GM23248 (cell line): Measurements from ENCODE around the gene ADSS1.

Experiments
- EZH2 ChIP-seq: fragments of 200-600 bp; sonication (generic); IDR thresholded peaks from 2 replicates; pipeline ENCODE4 v1.6.1; 2018; ENCODE audit warnings: antibody characterized with exemption, mild to moderate bottlenecking; ENCODE audit not compliant: insufficient read depth, poor library complexity, severe bottlenecking
- EZH2phosphoT487 ChIP-seq: fragments of 200-600 bp; sonication (generic); IDR thresholded peaks from 2 replicates; pipeline ENCODE4 v1.6.1; 2018; ENCODE audit warnings: antibody characterized with exemption, moderate library complexity, mild to moderate bottlenecking, low read depth; ENCODE audit not compliant: insufficient read depth

DNA sequence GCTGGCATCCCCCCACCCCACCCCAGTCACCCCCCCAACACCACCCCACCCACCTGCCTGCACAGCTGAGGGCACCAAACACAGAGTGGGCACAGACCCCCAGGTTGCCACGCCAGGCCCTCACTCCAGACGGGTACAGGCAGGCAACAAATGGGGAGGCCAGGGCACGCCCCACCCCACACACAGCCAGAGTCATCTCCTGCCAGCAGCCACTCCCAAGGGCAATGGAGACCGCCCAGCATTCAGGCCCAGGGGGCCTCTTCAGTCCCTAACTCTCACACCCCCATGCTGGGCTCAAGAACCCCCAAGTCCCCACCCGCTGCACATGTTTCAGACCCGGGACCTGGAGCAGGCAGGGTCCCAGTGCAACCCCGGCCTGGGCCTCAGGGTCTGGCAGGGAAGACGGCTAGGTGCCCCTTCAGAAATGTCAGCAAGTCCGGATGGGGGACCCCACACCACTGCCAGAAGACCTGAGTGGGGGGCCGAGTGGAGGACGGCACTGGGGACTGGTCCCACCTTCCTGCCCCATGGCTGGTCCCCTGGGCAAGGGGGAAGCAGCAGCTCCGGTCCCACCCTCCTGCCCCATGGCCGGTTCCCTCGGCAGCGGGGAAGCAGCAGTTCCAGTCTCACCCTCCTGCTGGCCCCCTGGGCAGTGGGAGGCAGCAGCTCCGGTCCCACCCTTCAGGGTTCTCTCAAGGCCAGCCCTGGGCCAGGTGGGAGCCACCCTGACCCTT is 59.6 kb downstream of the ADSS1 start:
- TF ChIP-seq EZH2 (no peak), EZH2phosphoT487 (no peak)
